HG03025 (cell line): ENCODE results near the gene DMD.
"Not testable (repeated sequence)": the region's sequence is repeated elsewhere in the genome, so short reads cannot be mapped to it uniquely, and the experiment has no call there.

ENCODE experiments used
- ATAC-seq: cut with Tn5 transposase; IDR thresholded peaks from one replicate; pipeline ENCODE4 v1.9.1; 2021; ENCODE audit warnings: mild to moderate bottlenecking, moderate library complexity; ENCODE audit not compliant: unreplicated experiment, low FRiP score

Gene DMD

GRCh38 chrX:32673193-32673592 lies 538.2 kb downstream of the DMD start:
- ATAC-seq = no peak

DNA sequence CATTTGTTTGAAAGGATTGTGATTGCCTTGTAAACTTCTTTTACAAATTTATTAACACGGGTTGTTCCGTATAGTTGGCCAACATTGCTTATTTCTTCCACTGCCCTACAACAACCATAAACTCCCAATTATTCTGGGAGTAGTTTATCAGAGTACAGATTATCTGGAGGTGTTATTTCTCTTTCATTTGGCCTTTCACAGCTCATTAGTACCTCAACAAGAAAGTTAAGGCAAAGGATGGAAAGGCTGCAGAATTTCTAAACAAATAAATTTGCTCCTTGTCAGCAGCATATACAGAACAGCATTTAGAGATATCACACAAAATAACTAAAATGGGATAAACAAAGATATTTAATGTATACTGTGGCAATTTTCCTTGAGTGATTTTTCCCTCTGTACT lies 548.8 kb downstream of the DMD start:
- no peak for ATAC-seq

- no peak for ATAC-seq
These were observed 566.7 kb downstream of the DMD start for GRCh38 chrX:32644476-32645245.

- no peak for ATAC-seq
These were observed 569.1 kb downstream of the DMD start for GRCh38 chrX:32642283-32642682.

DNA sequence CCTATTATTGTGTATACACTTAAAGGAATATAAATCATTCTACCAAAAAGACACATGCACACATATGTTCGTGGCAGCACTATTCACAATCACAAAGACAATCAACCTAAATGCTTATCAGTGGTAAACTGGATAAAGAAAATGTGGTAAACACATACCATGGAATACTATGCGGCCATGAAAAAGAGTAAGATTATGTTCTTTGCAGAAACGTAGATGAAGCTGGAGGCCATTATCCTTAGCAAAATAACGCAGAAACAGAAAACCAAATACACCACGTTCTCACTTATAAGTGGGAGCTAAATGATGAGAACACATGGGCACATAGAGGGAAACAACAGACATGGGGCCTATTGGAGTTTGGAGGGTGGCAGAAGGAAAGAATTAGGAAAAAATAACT lies 593.2 kb downstream of the DMD start:
- no peak for ATAC-seq

DNA sequence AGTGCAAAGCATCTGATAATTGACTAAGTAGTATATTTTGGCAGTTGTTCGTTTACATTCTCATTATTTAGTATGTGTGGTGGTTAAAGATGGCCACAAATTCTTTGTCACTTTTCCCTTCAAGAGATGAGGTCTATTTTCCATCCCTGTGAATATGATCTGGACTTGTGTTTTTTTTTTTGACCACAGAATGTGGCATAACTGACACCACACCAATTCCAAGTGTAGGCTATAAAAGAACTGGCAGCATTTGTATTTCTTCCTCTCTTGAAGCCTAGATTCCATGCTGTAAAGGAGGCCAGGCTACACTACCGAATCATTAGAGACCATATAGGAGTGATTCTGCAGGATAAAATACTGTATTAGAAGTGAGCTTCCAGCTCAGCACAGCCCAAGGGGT lies 596.6 kb downstream of the DMD start:
- ATAC-seq = no peak

GRCh38 chrX:32599156-32599555 lies 612.2 kb downstream of the DMD start:
- no peak for ATAC-seq

DNA sequence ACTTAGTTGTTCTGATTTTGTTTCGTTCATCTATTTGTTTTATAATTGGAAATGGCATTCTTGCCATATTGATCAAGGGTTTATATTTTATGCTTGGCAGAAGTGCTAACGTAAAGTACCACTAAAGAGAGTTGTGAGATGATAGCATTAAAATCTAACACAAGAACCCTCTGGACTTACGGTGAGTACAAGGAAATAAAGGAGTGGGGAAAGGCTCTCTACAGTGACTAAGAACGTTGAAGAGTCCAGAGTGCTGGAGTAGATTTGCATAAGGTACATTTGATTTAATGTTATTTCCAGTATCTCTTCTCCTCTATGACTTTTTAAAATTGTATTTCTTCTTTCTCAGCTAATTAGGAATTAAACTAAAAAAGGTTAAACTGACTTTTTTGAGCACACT lies 612.6 kb downstream of the DMD start:
- no peak for ATAC-seq

- no peak for ATAC-seq
These were observed 613.6 kb downstream of the DMD start for GRCh38 chrX:32597777-32598176.

DNA sequence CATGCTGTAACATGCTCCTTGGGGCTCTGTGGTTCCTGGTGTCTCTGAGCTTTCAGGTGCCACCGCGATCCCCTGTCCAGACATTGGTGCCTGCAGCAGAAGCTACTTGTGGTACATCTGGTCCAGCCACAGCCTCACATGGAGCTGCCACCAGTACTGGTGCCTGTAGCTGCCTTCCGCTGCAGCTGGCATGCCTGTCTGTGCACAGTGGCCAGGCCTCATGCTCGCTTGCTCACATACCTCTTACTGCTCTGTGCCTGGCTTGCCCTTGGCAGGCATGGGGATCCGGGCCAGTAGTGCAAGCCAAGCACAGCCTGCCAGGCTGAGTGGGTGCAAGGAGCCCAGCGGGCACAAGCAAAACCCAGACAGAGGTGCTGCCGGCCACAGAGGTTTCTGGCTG lies 618.6 kb downstream of the DMD start:
- ATAC-seq = no peak

DNA sequence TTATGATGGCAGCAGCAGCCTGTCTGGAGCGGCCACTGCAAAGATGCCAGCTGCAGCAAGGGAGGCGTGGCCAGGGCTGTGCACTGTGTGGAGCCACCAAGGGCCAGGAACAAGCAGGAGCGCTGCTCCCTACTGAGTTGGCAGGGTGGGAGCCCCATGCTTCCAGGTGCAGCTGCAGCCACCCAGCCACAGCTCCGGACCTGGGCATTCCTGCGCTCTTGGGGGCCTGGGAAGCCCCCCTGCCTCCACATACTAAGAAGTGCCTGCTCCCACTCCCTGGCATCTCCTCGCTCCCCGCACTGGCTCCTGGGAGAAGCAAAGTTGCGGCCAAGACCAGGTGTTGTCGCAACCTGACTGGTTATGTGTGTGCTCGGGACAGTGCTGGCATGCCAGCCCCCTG lies 619.8 kb downstream of the DMD start:
- no peak for ATAC-seq

DNA sequence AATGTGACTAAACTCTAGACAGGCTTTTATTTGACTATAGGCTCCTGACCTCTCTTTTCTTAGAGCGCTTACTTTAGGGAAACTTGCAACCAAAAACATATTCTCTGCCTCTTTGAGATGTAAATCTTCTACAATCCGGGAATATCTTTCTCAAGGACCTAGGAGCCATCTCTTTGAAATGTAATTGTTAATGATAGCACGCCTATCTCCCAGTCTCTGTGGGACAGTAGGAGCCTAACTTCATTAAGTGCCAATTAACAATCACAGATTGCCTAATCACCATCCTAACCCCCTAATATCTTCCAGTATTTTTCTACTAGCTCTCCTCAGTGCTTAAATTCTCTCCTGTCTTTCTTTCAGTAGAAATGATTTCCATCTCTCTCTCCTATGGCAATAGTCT lies 628.6 kb downstream of the DMD start:
- no peak for ATAC-seq

GRCh38 chrX:32576885-32577284 lies 634.5 kb downstream of the DMD start:
- ATAC-seq = no peak

DNA sequence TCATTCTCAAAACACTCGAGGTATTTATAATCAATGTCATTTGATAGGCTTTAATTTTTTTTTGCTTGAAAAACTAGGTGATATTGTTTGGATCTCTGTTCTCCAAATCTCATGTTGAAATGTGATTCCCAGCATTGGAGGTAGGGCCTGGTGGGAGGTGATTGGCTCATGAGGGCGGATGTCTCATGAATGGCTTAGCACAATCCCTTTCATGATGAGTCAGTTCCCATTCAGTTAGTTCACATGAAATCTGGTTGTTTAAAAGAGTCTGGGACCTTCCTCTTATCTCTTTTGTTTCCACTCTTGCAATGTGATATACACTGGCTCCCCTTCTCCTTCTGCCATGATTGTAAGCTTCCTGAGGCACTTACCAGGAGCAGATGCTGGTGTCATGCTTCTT lies 638.7 kb downstream of the DMD start:
- ATAC-seq = no peak

DNA sequence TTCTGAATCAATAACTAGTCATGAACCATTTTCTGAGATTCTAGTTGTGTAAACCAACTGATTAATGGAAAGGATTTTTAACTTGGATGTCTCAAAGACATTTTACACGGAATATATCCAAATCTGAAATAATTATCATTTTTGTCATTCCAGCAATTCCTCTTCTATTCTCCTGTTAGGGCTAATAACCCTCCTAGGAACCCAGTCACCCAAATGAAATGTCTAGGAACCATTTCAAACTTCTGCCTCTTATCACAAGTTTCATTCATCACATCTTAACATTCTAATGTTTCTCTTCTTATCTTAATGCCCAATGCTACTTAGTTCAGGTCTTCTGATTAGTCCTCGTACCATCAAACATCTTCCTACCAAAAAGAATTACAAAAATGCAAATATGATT lies 639.8 kb downstream of the DMD start:
- ATAC-seq = no peak

- no peak for ATAC-seq
These were observed 649.1 kb downstream of the DMD start for GRCh38 chrX:32562261-32562660.

DNA sequence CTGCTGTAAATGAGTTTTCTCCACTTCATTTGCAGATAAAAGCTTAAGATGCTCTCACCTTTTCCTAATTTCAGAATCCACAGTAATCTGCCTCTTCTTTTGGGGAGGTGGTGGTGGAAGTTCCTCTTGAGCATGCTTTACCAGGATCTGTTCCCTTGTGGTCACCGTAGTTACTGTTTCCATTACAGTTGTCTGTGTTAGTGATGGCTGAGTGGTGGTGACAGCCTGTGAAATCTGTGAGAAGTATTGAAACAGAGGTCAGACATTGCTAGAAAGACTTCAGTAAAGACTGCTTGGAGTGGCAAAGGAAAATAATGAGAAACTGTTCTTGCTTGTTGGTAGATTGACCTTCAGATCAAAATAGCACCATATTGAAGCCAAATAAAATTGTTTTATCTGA lies 666.2 kb downstream of the DMD start:
- no peak for ATAC-seq

- ATAC-seq = no peak
These were observed 672.8 kb downstream of the DMD start for GRCh38 chrX:32538554-32538953.

GRCh38 chrX:32533848-32534247 lies 677.5 kb downstream of the DMD start:
- no peak for ATAC-seq

GRCh38 chrX:32532262-32532661 lies 679.1 kb downstream of the DMD start:
- ATAC-seq = no peak

DNA sequence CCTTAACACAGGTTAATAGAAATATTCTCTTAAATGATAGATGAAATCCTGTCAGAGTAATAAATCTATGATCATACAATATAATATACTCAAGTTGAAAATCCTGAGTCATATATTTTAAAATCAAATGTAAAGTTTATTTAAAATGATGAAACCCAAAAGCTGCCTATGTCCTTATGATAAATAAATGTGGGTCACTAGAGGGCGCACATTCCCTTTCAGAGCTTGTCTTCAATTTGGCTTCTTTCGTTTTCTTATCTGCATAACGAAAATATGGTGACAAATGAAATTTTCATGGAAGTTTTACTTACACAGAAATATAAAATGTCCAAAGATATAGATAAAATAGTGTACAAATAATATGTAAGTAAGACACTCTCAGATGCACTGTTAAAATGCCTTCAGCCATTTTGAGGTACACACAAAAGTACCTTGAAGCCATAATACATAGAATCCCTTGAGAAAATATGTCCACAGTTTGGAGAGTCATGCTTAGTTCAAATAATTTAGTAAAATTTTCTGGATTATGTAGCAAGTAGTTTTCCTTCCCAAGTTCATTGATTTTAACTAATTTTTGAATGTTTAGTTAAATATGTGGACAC lies 680.4 kb downstream of the DMD start:
- ATAC-seq = no peak

- not testable (repeated sequence) for ATAC-seq
These were observed 682.9 kb downstream of the DMD start for GRCh38 chrX:32528451-32528850.
